Keratinocyte (primary cell): ENCODE data around the gene HDLBP. TPM values are rescaled to one million over a fixed set of nuclear protein-coding genes. Genes with fewer than 3 reads are reported as not detected.

ENCODE experiments used
- DNase-seq: peaks from one replicate; pipeline ENCODE4 v3.0.0-alpha.2; 2011; ENCODE audit warnings: low read depth, missing footprints, low spot score
- FAIRE-seq: peaks from 2 replicates; lab custom pipeline; 2011; peaks lifted over from hg19 to GRCh38; lab: Jason Lieb, UNC
- H2AFZ ChIP-seq: 2 replicates; pipeline ENCODE4 v1.6.0; 2012; ENCODE audit warnings: low read length, control low read depth, inconsistent platforms; ENCODE audit not compliant: control insufficient read depth
- H3K27ac ChIP-seq: 2 replicates; pipeline ENCODE4 v1.5.1; 2011; ENCODE audit warnings: low read length; ENCODE audit not compliant: control insufficient read depth, insufficient read depth
- H3K27me3 ChIP-seq: 3 replicates; pipeline ENCODE4 v1.6.0; 2011; ENCODE audit warnings: low read length; ENCODE audit not compliant: control insufficient read depth, insufficient read depth; ENCODE audit errors: extremely low read depth
- H3K36me3 ChIP-seq, 2 experiments: 2 replicates in 1 of 2; 3 replicates in 1 of 2; pipeline ENCODE4 v1.5.1; 2011; ENCODE audit warnings: low read length in 2 of 2, mild to moderate bottlenecking in 1 of 2; ENCODE audit not compliant: control insufficient read depth in 2 of 2, insufficient read depth in 2 of 2; ENCODE audit errors: extremely low read depth in 1 of 2
- H3K4me1 ChIP-seq: 3 replicates; pipeline ENCODE4 v1.5.1; 2011; ENCODE audit warnings: low read length; ENCODE audit not compliant: control insufficient read depth, insufficient read depth; ENCODE audit errors: extremely low read depth
- H3K4me2 ChIP-seq: 3 replicates; pipeline ENCODE4 v1.6.0; 2011; ENCODE audit warnings: low read depth, low read length; ENCODE audit not compliant: control insufficient read depth, insufficient read depth; ENCODE audit errors: extremely low read depth
- H3K4me3 ChIP-seq, 3 experiments: fragments of 200-600 bp in 1 of 3; sonication (generic) in 1 of 3; 2 replicates in 2 of 3; 3 replicates in 1 of 3; pipeline ENCODE4 v1.5.1; 2011 to 2016; ENCODE audit warnings: low read length in 3 of 3, mild to moderate bottlenecking in 3 of 3, control low read depth in 2 of 3, inconsistent platforms in 1 of 3, low read depth in 1 of 3, mixed read lengths in 1 of 3, mixed run types in 1 of 3, moderate library complexity in 1 of 3; ENCODE audit not compliant: control insufficient read depth in 2 of 3, insufficient read depth in 2 of 3; ENCODE audit errors: extremely low read depth in 1 of 3
- H3K79me2 ChIP-seq: 2 replicates; pipeline ENCODE4 v1.6.0; 2012; ENCODE audit warnings: low read length; ENCODE audit not compliant: control insufficient read depth, insufficient read depth
- H3K9ac ChIP-seq: 3 replicates; pipeline ENCODE4 v1.6.0; 2011; ENCODE audit warnings: low read length; ENCODE audit not compliant: control insufficient read depth, insufficient read depth; ENCODE audit errors: extremely low read depth
- H3K9me1 ChIP-seq: 3 replicates; pipeline ENCODE4 v1.6.0; 2011; ENCODE audit warnings: low read length; ENCODE audit not compliant: control insufficient read depth, insufficient read depth; ENCODE audit errors: extremely low read depth
- H3K9me3 ChIP-seq: 2 replicates; pipeline ENCODE4 v1.5.1; 2012; ENCODE audit warnings: low read depth, low read length; ENCODE audit not compliant: control insufficient read depth
- H4K20me1 ChIP-seq: 3 replicates; pipeline ENCODE4 v1.6.0; 2011; ENCODE audit warnings: low read length; ENCODE audit not compliant: control insufficient read depth, insufficient read depth; ENCODE audit errors: extremely low read depth
- EZH2 ChIP-seq: IDR thresholded peaks from one replicate; pipeline ENCODE4 v1.6.1; 2012; ENCODE audit warnings: inconsistent platforms, mild to moderate bottlenecking, low read length, moderate library complexity
- dilution Hi-C: fragments of 300-500 bp; cut with MboI; formaldehyde crosslinking; loops from one replicate; pipeline ENCODE4 v1.7.0; 2020; ENCODE audit warnings: low sequenced_read_pairs; ENCODE audit not compliant: extremely low pct_ligation_motif_present
- polyA plus RNA-seq, 5 experiments: library from polyadenylated mRNA; depleted of rRNA in 3 of 5; stranded (reverse) in 3 of 5; stranded (forward) in 1 of 5; unstranded in 1 of 5; fragments of >200 nt; gene quantifications; 1 replicate in 1 of 5; 2 replicates in 3 of 5; 3 replicates in 1 of 5; pipeline versions ENCODE4 v1.2.1 to v1.2.3, GENCODE V29; 2011 to 2012; ENCODE audit warnings: missing spikeins in 2 of 5, low read depth in 1 of 5, low replicate concordance in 1 of 5
- TF ChIP-seq, protein P1 (sequence below), 3 experiments: IDR thresholded peaks in 1 of 3; conservative IDR thresholded peaks in 1 of 3; optimal IDR thresholded peaks in 1 of 3; 2 replicates in 2 of 3; 3 replicates in 1 of 3; pipeline versions ENCODE3 to v1.5.1; 2011; ENCODE audit warnings: low read length in 3 of 3, mild to moderate bottlenecking in 3 of 3, moderate library complexity in 2 of 3, control low read depth in 1 of 3, inconsistent platforms in 1 of 3; ENCODE audit not compliant: insufficient read depth in 2 of 3; ENCODE audit errors: extremely low read depth in 1 of 3

The HDLBP gene
- polyA plus RNA-seq, 1 donor (not counting 4 experiments of a cell fraction or from before 2014, with no cell fraction given): 289 TPM

DNA sequence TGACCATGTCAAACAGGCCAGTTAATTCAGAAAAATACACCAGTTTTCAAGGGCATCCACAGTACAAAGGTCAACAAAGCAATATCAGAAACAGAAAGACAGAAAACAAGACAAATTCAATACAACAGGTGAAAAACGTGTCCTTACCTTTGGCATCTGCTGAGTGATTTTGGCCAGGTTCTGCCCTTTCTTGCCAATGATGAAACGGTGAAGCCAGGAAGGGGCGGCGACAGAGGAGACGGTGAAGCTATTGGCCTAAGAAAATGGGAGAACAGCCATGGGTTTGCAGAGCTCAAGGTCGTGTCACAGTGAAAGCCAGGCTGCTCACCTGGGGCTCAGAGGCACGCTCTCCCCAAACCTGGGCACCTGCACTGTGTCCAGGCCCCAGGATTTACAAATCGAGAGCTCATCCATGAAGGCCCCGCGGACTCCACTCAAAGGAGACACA, 60.5 kb downstream of the HDLBP start:
- Histone ChIP-seq H3K9me1 (no peaks in the 10 kb centered on the region), H2AFZ (no peak overlapping the region), H4K20me1 (peaks cover 9% of the 10 kb centered on the region), H3K36me3 (peaks cover 52 to 63% of the 10 kb centered on the region in 2 experiments), H3K27ac (no peak overlapping the region), H3K4me2 (no peak overlapping the region), H3K9ac (no peak overlapping the region), H3K9me3 (no peaks in the 10 kb centered on the region), H3K27me3 (no peaks in the 10 kb centered on the region), H3K4me3 (no peak overlapping the region), H3K79me2 (peaks cover 23% of the 10 kb centered on the region), H3K4me1 (no peaks in the 10 kb centered on the region)
- TF ChIP-seq EZH2: no peak
- TF ChIP-seq, protein P1, sequence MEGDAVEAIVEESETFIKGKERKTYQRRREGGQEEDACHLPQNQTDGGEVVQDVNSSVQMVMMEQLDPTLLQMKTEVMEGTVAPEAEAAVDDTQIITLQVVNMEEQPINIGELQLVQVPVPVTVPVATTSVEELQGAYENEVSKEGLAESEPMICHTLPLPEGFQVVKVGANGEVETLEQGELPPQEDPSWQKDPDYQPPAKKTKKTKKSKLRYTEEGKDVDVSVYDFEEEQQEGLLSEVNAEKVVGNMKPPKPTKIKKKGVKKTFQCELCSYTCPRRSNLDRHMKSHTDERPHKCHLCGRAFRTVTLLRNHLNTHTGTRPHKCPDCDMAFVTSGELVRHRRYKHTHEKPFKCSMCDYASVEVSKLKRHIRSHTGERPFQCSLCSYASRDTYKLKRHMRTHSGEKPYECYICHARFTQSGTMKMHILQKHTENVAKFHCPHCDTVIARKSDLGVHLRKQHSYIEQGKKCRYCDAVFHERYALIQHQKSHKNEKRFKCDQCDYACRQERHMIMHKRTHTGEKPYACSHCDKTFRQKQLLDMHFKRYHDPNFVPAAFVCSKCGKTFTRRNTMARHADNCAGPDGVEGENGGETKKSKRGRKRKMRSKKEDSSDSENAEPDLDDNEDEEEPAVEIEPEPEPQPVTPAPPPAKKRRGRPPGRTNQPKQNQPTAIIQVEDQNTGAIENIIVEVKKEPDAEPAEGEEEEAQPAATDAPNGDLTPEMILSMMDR (optimal IDR thresholded peaks at IDR 0.05 in 1 of 3, IDR thresholded peaks at IDR 0.05 in 1 of 3, conservative IDR thresholded peaks at IDR 0.05 in 1 of 3; ENCODE audit: extremely low read depth in 1 of 3, insufficient read depth in 2 of 3, low read length in 3 of 3): no peak
- dilution Hi-C loops: no loop called here
- DNase-seq: no peak
- no peak for FAIRE-seq

GRCh38 chr2:241252778-241253475, 62.5 kb downstream of the HDLBP start:
- Histone ChIP-seq H3K4me1 (no peaks in the 10 kb centered on the region), H3K4me3 (no peak overlapping the region), H3K27ac (no peak overlapping the region), H2AFZ (no peak overlapping the region), H3K4me2 (no peak overlapping the region), H4K20me1 (peaks cover 11% of the 10 kb centered on the region), H3K9me3 (no peaks in the 10 kb centered on the region), H3K79me2 (peaks cover 14% of the 10 kb centered on the region), H3K9ac (no peak overlapping the region), H3K27me3 (no peaks in the 10 kb centered on the region), H3K9me1 (no peaks in the 10 kb centered on the region), H3K36me3 (peaks cover 67 to 82% of the 10 kb centered on the region in 2 experiments)
- FAIRE-seq (no peak), DNase-seq (no peak)
- TF ChIP-seq, protein P1 (optimal IDR thresholded peaks at IDR 0.05 in 1 of 3, IDR thresholded peaks at IDR 0.05 in 1 of 3, conservative IDR thresholded peaks at IDR 0.05 in 1 of 3; ENCODE audit: extremely low read depth in 1 of 3, insufficient read depth in 2 of 3, low read length in 3 of 3): no peak
- dilution Hi-C loops: no loop called here
